Measurements from ENCODE around the gene PCSK7.

DNA sequence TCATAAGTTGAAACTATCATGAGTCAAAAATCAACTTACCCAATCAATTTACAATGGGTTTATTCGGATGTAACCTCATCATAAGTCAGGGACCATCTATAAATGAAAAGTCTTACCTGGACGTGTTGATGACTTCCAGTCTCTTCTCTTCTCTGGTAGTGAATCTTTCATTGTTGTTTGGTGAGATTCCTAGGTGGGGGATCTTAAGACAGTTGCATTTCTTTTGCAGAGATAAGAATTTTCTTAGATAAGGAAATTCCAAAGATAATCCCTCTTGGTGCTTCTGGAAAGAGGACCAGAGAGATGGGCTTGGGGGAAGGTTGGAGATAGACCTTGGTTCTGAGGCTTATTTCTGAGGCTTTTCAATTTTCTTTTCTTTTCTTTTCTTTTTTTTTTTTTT lies 38.0 kb upstream of the PCSK7 start:
- TF ChIP-seq, protein P1, sequence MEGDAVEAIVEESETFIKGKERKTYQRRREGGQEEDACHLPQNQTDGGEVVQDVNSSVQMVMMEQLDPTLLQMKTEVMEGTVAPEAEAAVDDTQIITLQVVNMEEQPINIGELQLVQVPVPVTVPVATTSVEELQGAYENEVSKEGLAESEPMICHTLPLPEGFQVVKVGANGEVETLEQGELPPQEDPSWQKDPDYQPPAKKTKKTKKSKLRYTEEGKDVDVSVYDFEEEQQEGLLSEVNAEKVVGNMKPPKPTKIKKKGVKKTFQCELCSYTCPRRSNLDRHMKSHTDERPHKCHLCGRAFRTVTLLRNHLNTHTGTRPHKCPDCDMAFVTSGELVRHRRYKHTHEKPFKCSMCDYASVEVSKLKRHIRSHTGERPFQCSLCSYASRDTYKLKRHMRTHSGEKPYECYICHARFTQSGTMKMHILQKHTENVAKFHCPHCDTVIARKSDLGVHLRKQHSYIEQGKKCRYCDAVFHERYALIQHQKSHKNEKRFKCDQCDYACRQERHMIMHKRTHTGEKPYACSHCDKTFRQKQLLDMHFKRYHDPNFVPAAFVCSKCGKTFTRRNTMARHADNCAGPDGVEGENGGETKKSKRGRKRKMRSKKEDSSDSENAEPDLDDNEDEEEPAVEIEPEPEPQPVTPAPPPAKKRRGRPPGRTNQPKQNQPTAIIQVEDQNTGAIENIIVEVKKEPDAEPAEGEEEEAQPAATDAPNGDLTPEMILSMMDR (IDR thresholded peaks at IDR 0.05; ENCODE audit: borderline replicate concordance, extremely low read depth, low read length, poor library complexity, severe bottlenecking), result no peak
- TF ChIP-seq EZH2 (IDR thresholded peaks at IDR 0.05; ENCODE audit: borderline replicate concordance, low read depth, low read length, severe bottlenecking), result no peak

Measured in DND-41 (cell line).